ENCODE data around the gene MYO15A. TPM values are rescaled to one million over a fixed set of nuclear protein-coding genes. Genes with fewer than 3 reads are reported as not detected.

The MYO15A gene, protein sequence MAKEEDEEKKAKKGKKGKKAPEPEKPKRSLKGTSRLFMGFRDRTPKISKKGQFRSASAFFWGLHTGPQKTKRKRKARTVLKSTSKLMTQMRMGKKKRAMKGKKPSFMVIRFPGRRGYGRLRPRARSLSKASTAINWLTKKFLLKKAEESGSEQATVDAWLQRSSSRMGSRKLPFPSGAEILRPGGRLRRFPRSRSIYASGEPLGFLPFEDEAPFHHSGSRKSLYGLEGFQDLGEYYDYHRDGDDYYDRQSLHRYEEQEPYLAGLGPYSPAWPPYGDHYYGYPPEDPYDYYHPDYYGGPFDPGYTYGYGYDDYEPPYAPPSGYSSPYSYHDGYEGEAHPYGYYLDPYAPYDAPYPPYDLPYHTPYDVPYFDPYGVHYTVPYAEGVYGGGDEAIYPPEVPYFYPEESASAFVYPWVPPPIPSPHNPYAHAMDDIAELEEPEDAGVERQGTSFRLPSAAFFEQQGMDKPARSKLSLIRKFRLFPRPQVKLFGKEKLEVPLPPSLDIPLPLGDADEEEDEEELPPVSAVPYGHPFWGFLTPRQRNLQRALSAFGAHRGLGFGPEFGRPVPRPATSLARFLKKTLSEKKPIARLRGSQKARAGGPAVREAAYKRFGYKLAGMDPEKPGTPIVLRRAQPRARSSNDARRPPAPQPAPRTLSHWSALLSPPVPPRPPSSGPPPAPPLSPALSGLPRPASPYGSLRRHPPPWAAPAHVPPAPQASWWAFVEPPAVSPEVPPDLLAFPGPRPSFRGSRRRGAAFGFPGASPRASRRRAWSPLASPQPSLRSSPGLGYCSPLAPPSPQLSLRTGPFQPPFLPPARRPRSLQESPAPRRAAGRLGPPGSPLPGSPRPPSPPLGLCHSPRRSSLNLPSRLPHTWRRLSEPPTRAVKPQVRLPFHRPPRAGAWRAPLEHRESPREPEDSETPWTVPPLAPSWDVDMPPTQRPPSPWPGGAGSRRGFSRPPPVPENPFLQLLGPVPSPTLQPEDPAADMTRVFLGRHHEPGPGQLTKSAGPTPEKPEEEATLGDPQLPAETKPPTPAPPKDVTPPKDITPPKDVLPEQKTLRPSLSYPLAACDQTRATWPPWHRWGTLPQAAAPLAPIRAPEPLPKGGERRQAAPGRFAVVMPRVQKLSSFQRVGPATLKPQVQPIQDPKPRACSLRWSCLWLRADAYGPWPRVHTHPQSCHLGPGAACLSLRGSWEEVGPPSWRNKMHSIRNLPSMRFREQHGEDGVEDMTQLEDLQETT (N-terminal part only)
- 0.38 and 1.6 TPM in 2 replicates for total RNA-seq

DNA sequence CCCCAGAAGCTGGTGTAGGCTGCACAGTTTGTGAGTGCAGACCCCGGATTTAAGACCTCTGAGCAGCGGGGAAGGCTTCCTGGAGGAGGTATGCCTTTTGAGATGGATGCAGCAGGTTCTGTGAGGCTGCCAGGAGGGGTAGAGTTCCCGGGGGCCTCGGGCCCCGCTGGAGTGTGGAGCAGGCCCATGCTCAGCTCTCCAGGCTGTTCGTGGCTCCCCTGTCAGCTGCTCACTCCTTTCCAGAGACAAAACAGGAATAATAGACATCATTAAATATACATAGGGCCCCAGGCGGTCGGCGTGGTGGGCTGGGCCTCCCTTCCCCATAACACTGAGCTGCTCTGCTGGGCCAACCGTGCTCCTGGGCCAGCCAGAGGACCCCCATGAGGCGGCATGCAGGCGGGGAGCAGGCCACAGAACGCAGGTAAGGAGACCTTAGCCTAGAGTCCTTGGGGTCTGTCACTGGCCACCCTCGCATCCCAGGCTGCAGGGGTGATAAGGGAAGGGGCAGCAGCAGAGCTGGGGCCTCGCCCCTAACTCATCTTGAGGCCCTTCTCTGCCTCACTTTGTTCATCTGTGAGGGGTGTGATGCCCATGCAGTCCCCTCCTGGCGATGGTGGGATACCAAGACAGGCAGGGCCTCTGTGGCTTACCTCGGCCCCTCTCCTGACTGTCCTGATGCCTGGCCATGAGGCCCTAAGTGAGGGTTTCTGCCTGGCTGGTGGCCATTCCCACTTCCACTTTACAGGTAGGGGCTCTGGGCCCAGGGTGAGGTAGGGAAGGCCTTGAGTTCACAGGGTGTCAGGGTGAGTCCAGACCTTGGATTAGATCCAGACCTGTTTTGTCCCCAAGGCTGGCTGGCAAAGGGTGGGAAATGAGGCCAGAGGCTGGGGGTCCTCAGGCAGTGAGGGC is at the start of gene MYO15A:
Gene MYO15A (plus strand): TSS at position 356 of the 912 bp plus-strand sequence. CDS start 10,045 bp downstream, outside the sequence.

DNA sequence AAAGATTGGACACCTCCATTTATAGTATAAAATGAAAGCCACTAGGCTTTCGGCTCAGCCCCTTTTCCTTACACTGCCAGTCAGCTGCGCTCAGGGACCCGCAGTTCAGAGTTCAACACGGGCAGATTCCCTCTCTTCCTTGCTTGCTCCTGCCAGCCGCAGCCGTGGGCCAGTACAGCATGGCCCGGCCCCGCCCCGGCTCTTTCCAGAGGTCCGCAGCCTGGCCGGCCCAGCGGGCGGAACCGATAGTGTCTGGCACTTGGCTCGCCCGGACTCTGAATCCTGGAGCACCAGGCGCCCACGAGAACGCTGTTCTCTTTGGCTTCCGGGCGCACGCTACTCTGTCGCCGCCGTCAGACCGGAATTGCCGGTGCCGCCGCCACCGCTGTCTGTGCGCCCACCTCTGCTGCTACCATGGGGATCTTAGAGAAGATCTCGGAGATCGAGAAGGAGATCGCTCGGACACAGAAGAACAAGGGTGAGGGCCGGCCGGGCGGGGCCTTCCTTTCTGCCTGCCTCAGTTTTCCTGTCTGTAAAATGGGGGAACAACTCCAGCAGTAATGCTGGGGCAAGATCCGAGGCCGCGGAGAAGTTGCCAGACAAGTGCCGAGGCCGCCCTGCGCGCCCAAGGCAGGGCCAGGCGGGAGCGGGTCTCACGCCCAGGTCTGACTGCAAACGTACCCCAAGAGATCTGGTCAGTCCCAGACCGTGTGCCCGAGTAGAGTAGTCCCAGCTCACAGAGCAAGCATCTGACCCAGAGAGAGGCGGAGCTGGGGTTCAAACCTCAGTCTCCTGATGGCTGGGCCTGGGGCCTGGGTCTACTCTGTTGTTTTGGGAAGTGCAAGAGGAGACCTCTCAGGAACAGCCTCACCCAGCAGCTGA is 20.7 kb upstream of the MYO15A start, which contains the start of gene DRG2:
Gene DRG2 (plus strand): TSS at position 339 of the 882 bp plus-strand sequence. CDS start 76 bp downstream, at position 415.

DNA sequence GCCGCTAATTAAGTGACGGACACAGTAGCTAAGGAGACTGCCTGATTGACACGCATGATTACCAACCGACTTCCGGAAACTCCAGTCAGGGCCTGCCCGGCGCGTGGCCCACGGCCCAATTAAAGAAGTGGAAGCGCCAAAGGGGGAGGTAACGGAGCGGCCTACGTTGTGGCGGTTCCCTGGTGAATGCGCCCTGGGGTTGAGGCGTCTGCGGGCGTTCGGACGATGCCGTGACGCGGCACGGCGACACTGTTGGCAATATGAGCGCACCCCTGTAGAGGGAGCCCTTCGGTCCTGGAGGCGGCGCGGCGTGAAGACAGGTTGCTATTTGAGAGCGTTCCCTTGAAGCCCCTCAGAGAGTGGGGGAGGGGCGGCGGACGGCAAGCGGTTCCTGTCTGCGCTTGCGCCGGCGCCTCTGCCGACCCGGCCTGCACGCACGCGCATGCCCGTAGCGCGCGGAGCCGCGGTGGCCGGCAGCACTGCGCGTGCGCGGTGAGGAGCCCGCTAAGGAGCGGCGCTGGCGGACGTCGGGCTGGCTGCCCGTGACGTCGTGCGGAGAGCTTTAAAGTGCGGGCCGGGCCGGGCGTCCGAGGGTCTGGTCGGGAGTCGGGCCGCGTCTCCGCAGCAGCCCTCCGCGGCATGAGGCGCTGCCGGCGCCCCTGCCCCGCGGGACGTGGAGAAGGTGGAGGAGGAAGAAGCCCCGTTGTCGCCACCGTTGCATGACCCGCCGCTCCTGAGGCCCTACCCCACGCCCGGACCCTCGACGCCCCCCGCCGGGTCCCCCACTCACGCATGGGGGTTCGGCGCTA is 75.0 kb downstream of the MYO15A start, which contains the start of gene ALKBH5:
Gene ALKBH5 (plus strand): TSS at position 495 of the 809 bp plus-strand sequence. CDS start 416 bp downstream, outside the sequence.

DNA sequence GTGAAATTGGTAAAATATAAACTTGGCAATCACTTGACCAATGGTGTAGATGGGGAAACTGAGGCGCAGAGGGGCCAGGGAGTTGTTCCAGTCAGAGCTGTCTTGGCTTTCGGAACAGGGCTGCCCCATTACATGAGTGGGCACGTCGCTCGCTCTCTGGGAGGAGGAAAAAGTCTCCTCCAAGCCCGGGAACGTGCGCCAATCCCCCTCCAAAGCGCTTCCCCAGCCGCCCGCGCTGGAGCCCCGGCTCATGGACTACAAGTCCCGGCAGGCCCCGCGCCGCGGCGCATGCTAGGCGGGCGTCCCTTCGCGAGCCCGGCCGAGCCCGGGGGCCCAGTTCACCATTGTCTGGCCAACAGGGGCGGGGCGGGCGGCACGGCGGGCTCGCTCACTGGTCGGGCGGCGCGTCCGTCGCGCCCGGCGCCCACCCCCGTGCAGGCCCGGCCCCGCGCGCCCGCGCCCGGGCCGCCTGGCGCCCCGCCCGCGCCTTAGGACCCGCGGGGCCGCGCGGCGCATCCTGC is 116.6 kb downstream of the MYO15A start, which contains the start of gene LLGL1:
Gene LLGL1 (plus strand): TSS at position 515 of the 521 bp plus-strand sequence. CDS start 48 bp downstream, outside the sequence.

Other genes with a start within 250 kb of the MYO15A start
- gene TOM1L2, start 136.4 kb upstream of the MYO15A start, total RNA-seq, result 23.3 and 25.3 TPM in 2 replicates
- 0.15 and 0.55 TPM in 2 replicates for gene DRC3, start 135.9 kb upstream of the MYO15A start, total RNA-seq
- gene ATPAF2, start 69.6 kb upstream of the MYO15A start, total RNA-seq, result 15.5 and 15.8 TPM in 2 replicates
- gene GID4, start 69.3 kb upstream of the MYO15A start, total RNA-seq, result 10.8 and 15.9 TPM in 2 replicates
- 39.2 and 55.4 TPM in 2 replicates for gene DRG2, start 20.8 kb upstream of the MYO15A start, total RNA-seq
- gene ALKBH5, start 75.1 kb downstream of the MYO15A start, total RNA-seq, result 77.3 and 88.1 TPM in 2 replicates
- gene LLGL1, start 116.9 kb downstream of the MYO15A start, total RNA-seq, result 41.0 and 46.0 TPM in 2 replicates
- 378 and 446 TPM in 2 replicates for gene FLII, start 150.0 kb downstream of the MYO15A start, total RNA-seq
- 6.8 and 9.4 TPM in 2 replicates for gene MIEF2, start 151.9 kb downstream of the MYO15A start, total RNA-seq
- gene TOP3A, start 206.2 kb downstream of the MYO15A start, total RNA-seq, result 22.4 and 22.8 TPM in 2 replicates
- 6.4 and 8.8 TPM in 2 replicates for gene SMCR8, start 206.5 kb downstream of the MYO15A start, total RNA-seq